IMR-90 (cell line): ENCODE data around the gene PLEKHH2. TPM values are rescaled to one million over a fixed set of nuclear protein-coding genes. Genes with fewer than 3 reads are reported as not detected.
"Not testable (repeated sequence)": the region's sequence is repeated elsewhere in the genome, so short reads cannot be mapped to it uniquely, and the experiment has no call there.

Experiments used
- ATAC-seq: fragments of 200-7000 bp; cut with Tn5 transposase; 2 replicates; pipeline ENCODE4 v1.9.1; 2020; ENCODE audit warnings: low read depth, mild to moderate bottlenecking, moderate library complexity
- BruUV-seq: library from RNA; stranded (reverse); fragments of 400-500 nt; replicated peaks from 2 replicates; lab custom pipeline; 2021; lab: Mats Ljungman, UMichigan
- CTCF ChIA-PET: fragments of 300-600 bp; formaldehyde crosslinking; extraction: SDS; loops from one replicate; lab custom pipeline; 2021; ENCODE audit warnings: antibody characterized with exemption; lab: Yijun Ruan, JAX
- POLR2A ChIA-PET: fragments of 300-600 bp; sonication (Branson Sonifier 250); formaldehyde crosslinking; loops from one replicate; lab custom pipeline; 2022; ENCODE audit warnings: antibody characterized with exemption; ENCODE audit not compliant: unreplicated experiment; lab: Charles Lee
- DNase-seq: peaks from one replicate; pipeline ENCODE4 v3.0.0; 2013
- H2AFZ ChIP-seq: replicated peaks from 2 replicates; pipeline ENCODE3; 2013; ENCODE audit warnings: low read length, mild to moderate bottlenecking; ENCODE audit not compliant: poor library complexity
- H2AK5ac ChIP-seq: 2 replicates; pipeline ENCODE4 v1.6.1; 2013; ENCODE audit warnings: low read depth, low read length, inconsistent platforms
- H2AK9ac ChIP-seq: replicated peaks from 2 replicates; pipeline ENCODE3; 2013; ENCODE audit warnings: mild to moderate bottlenecking, low read depth, low read length, moderate library complexity; ENCODE audit not compliant: poor library complexity
- H2BK120ac ChIP-seq: 2 replicates; pipeline ENCODE4 v1.6.1; 2013; ENCODE audit warnings: low read depth, low read length, inconsistent platforms
- H2BK15ac ChIP-seq: 3 replicates; pipeline ENCODE4 v1.6.1; 2013; ENCODE audit warnings: low read depth, low read length, inconsistent platforms
- H2BK20ac ChIP-seq: 2 replicates; pipeline ENCODE4 v1.6.1; 2013; ENCODE audit warnings: low read depth, mild to moderate bottlenecking, inconsistent platforms, low read length, moderate library complexity
- H2BK5ac ChIP-seq: 2 replicates; pipeline ENCODE4 v1.6.1; 2013; ENCODE audit warnings: mild to moderate bottlenecking, low read depth, low read length, inconsistent platforms; ENCODE audit not compliant: poor library complexity, severe bottlenecking
- H3K14ac ChIP-seq: replicated peaks from 2 replicates; pipeline ENCODE4 v1.6.1; 2013; ENCODE audit warnings: low read depth, low read length, inconsistent platforms
- H3K18ac ChIP-seq: 2 replicates; pipeline ENCODE4 v1.6.1; 2013; ENCODE audit warnings: low read depth, low read length, control low read depth
- H3K23ac ChIP-seq: 2 replicates; pipeline ENCODE4 v1.6.1; 2013; ENCODE audit warnings: low read depth, low read length, inconsistent platforms
- H3K27ac ChIP-seq: 2 replicates; pipeline ENCODE4 v1.5.1; 2013; ENCODE audit warnings: mild to moderate bottlenecking, control low read depth, low read length; ENCODE audit not compliant: insufficient read depth
- H3K27me3 ChIP-seq: 2 replicates; pipeline ENCODE4 v1.6.1; 2013; ENCODE audit warnings: low read length; ENCODE audit not compliant: control insufficient read depth, insufficient read depth
- H3K36me3 ChIP-seq: 2 replicates; pipeline ENCODE4 v1.6.1; 2013; ENCODE audit warnings: low read length, mixed read lengths; ENCODE audit not compliant: control insufficient read depth, insufficient read depth
- H3K4ac ChIP-seq: 2 replicates; pipeline ENCODE4 v1.6.1; 2013; ENCODE audit warnings: low read depth, low read length, inconsistent platforms
- H3K4me1 ChIP-seq: 2 replicates; pipeline ENCODE4 v1.6.1; 2013; ENCODE audit warnings: low read length, mixed read lengths; ENCODE audit not compliant: control insufficient read depth, insufficient read depth
- H3K4me2 ChIP-seq: 2 replicates; pipeline ENCODE4 v1.6.1; 2013; ENCODE audit warnings: low read depth, mild to moderate bottlenecking, control low read depth, low read length, moderate library complexity
- H3K4me3 ChIP-seq: 2 replicates; pipeline ENCODE4 v1.5.1; 2013; ENCODE audit warnings: low read depth, mild to moderate bottlenecking, control low read depth, low read length, moderate library complexity; ENCODE audit not compliant: insufficient read depth
- H3K56ac ChIP-seq: 2 replicates; pipeline ENCODE4 v1.6.1; 2013; ENCODE audit warnings: low read length, inconsistent platforms; ENCODE audit not compliant: insufficient read depth; ENCODE audit errors: extremely low read depth
- H3K79me1 ChIP-seq, 2 experiments: 2 replicates each; pipeline ENCODE4 v1.6.1; 2013; ENCODE audit warnings: low read length in 2 of 2, inconsistent platforms in 1 of 2, low read depth in 1 of 2
- H3K9ac ChIP-seq: 2 replicates; pipeline ENCODE4 v1.6.1; 2013; ENCODE audit warnings: low read depth, low read length, control low read depth
- H3K9me1 ChIP-seq: 2 replicates; pipeline ENCODE4 v1.6.1; 2013; ENCODE audit warnings: low read length, inconsistent platforms; ENCODE audit not compliant: insufficient read depth
- H3K9me3 ChIP-seq: 2 replicates; pipeline ENCODE4 v1.6.1; 2013; ENCODE audit warnings: low read length; ENCODE audit not compliant: control insufficient read depth, insufficient read depth
- H4K20me1 ChIP-seq: 2 replicates; pipeline ENCODE4 v1.6.1; 2013; ENCODE audit warnings: low read length, inconsistent platforms; ENCODE audit not compliant: insufficient read depth
- H4K5ac ChIP-seq: 2 replicates; pipeline ENCODE4 v1.6.1; 2013; ENCODE audit warnings: mild to moderate bottlenecking, low read depth, low read length, control low read depth
- H4K8ac ChIP-seq, 2 experiments: 2 replicates each; pipeline ENCODE4 v1.6.1; 2013; ENCODE audit warnings: low read depth in 2 of 2, low read length in 2 of 2, control low read depth in 1 of 2, inconsistent platforms in 1 of 2
- H4K91ac ChIP-seq: 2 replicates; pipeline ENCODE4 v1.6.1; 2013; ENCODE audit warnings: low read depth, low read length, inconsistent platforms; ENCODE audit not compliant: insufficient read depth
- WGBS, 2 experiments: methylation state at CpG; one replicate each; pipeline versions ENCODE4 v1.1.5 to v1.1.7; 2013; ENCODE audit warnings: missing lambda C conversion rate in 2 of 2; ENCODE audit not compliant: insufficient read length in 1 of 2; ENCODE audit errors: extremely low coverage in 2 of 2; 5-methylcytosine and 5-hydroxymethylcytosine counted together
- dilution Hi-C: fragments of 300-500 bp; cut with HindIII; formaldehyde crosslinking; loops from one replicate; pipeline ENCODE4 v1.14.3; 2018; ENCODE audit warnings: low sequenced_read_pairs; ENCODE audit not compliant: unreplicated experiment
- in situ Hi-C: fragments of 300-500 bp; cut with MboI; formaldehyde crosslinking; loops from 3 replicates; pipeline ENCODE4 v1.14.3; 2019; ENCODE audit warnings: low sequenced_read_pairs, inconsistent platforms, mixed read lengths
- intact Hi-C: fragments of 100-400 bp; cut with micrococcal nuclease; formaldehyde crosslinking; loops from 2 replicates; pipeline ENCODE4 v1.10.0; 2022
- polyA plus RNA-seq, 3 experiments: library from polyadenylated mRNA; depleted of rRNA; stranded (reverse); fragments of >200 nt; gene quantifications; 2 replicates each; pipeline ENCODE4 v1.2.3, GENCODE V29; 2012; ENCODE audit warnings: low replicate concordance in 1 of 3
- total RNA-seq: library from RNA; depleted of rRNA; stranded (reverse); fragments of >200 nt; gene quantifications from 2 replicates; pipeline ENCODE4 v1.2.3, GENCODE V29; 2012

Gene PLEKHH2
- total and polyA plus RNA-seq, 2 of the 4 experiments (the other 2 are of a cell fraction), result 2.0 to 3.3 TPM

DNA sequence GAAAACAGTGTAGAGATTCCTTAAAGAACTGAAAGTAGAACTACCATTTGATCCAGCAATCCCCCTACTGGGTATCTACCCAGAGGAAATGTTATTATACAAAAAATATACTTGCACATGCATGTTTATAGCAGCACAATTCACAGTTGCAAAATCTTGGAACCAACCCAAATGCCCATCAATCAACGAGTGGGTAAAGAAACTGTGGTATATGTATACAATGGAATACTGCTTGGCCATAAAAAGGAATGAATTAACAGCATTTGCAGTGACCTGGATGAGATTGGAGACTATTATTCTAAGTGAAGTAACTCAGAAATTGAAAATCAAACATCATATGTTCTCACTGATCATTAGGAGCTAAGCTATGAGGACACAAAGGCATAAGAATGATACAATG lies 36.5 kb upstream of the PLEKHH2 start:
- H2AK5ac ChIP-seq, H2AK9ac ChIP-seq, H3K79me1 ChIP-seq, in situ Hi-C loops, H3K4me2 ChIP-seq, H3K23ac ChIP-seq, H3K4ac ChIP-seq, intact Hi-C loops, H3K27me3 ChIP-seq, H3K9me3 ChIP-seq, H4K8ac ChIP-seq, H4K5ac ChIP-seq, H3K36me3 ChIP-seq, H2BK20ac ChIP-seq, H2BK120ac ChIP-seq, H4K20me1 ChIP-seq, BruUV-seq, POLR2A ChIA-PET, H3K56ac ChIP-seq, dilution Hi-C loops, H2BK5ac ChIP-seq, H3K14ac ChIP-seq, H3K9me1 ChIP-seq, H2BK15ac ChIP-seq, H2AFZ ChIP-seq, H3K4me3 ChIP-seq, H3K27ac ChIP-seq, H3K4me1 ChIP-seq, DNase-seq, H3K9ac ChIP-seq, H3K18ac ChIP-seq, CTCF ChIA-PET, ATAC-seq, H4K91ac ChIP-seq: not testable (repeated sequence)
- WGBS, 2 experiments, result no CpG with 5 or more reads among the region's 1 CpG
